Mesenchymal stem cell (in vitro differentiated cells and primary cell): Measurements from ENCODE around the gene EFHD2.

Experiments used
- DNase-seq: peaks from one replicate; pipeline ENCODE4 v3.0.0-alpha.2; 2013
- H2AFZ ChIP-seq: one replicate; pipeline ENCODE4 v1.6.1; 2013; ENCODE audit warnings: low read depth, mild to moderate bottlenecking, control low read depth, inconsistent platforms, low read length, moderate library complexity
- H2AK5ac ChIP-seq: 2 replicates; pipeline ENCODE4 v1.6.1; 2013; ENCODE audit warnings: low read length, moderate library complexity, mild to moderate bottlenecking, inconsistent platforms; ENCODE audit not compliant: severe bottlenecking
- H2BK120ac ChIP-seq: one replicate; pipeline ENCODE4 v1.6.1; 2013; ENCODE audit warnings: low read depth, mild to moderate bottlenecking, inconsistent platforms, low read length, moderate library complexity
- H2BK12ac ChIP-seq, 2 experiments: one replicate each; pipeline ENCODE4 v1.6.1; 2013; ENCODE audit warnings: inconsistent platforms in 2 of 2, low read length in 2 of 2, mild to moderate bottlenecking in 2 of 2, moderate library complexity in 2 of 2, control low read depth in 1 of 2
- H2BK15ac ChIP-seq: one replicate; pipeline ENCODE4 v1.6.1; 2013; ENCODE audit warnings: mild to moderate bottlenecking, low read depth, inconsistent platforms; ENCODE audit not compliant: poor library complexity, severe bottlenecking
- H2BK5ac ChIP-seq: 2 replicates; pipeline ENCODE4 v1.6.1; 2013; ENCODE audit warnings: low read depth, mild to moderate bottlenecking, low read length, control low read depth, inconsistent platforms; ENCODE audit not compliant: poor library complexity, severe bottlenecking
- H3K14ac ChIP-seq, 2 experiments: one replicate each; pipeline ENCODE4 v1.6.1; 2013; ENCODE audit warnings: inconsistent platforms in 2 of 2, low read length in 2 of 2, control low read depth in 1 of 2, mild to moderate bottlenecking in 1 of 2, moderate library complexity in 1 of 2
- H3K18ac ChIP-seq, 2 experiments: one replicate each; pipeline ENCODE4 v1.6.1; 2013; ENCODE audit warnings: inconsistent platforms in 2 of 2, low read length in 2 of 2, control low read depth in 1 of 2, low read depth in 1 of 2, mild to moderate bottlenecking in 1 of 2
- H3K23ac ChIP-seq, 2 experiments: one replicate each; pipeline ENCODE4 v1.6.1; 2013; ENCODE audit warnings: inconsistent platforms in 2 of 2, low read length in 2 of 2, mild to moderate bottlenecking in 2 of 2, moderate library complexity in 2 of 2, control low read depth in 1 of 2
- H3K27ac ChIP-seq: 2 replicates; pipeline ENCODE4 v1.5.1; 2013; ENCODE audit warnings: mild to moderate bottlenecking, moderate library complexity, low read length, control low read depth, inconsistent platforms; ENCODE audit not compliant: poor library complexity, severe bottlenecking
- H3K27me3 ChIP-seq, 2 experiments: 2 replicates each; pipeline versions ENCODE4 v1.6.1 to v1.7.0; 2013; ENCODE audit warnings: low read length in 2 of 2, mild to moderate bottlenecking in 2 of 2, moderate library complexity in 2 of 2, control low read depth in 1 of 2, inconsistent platforms in 1 of 2; ENCODE audit not compliant: control insufficient read depth in 1 of 2, insufficient read depth in 1 of 2
- H3K36me3 ChIP-seq, 2 experiments: 2 replicates each; pipeline versions ENCODE4 v1.6.1 to v1.7.0; 2013; ENCODE audit warnings: low read length in 2 of 2, control low read depth in 1 of 2, inconsistent platforms in 1 of 2, low read depth in 1 of 2, mild to moderate bottlenecking in 1 of 2; ENCODE audit not compliant: insufficient read depth in 2 of 2, control insufficient read depth in 1 of 2
- H3K4ac ChIP-seq, 2 experiments: one replicate each; pipeline ENCODE4 v1.6.1; 2013; ENCODE audit warnings: inconsistent platforms in 2 of 2, low read length in 2 of 2, mild to moderate bottlenecking in 2 of 2, moderate library complexity in 2 of 2, control low read depth in 1 of 2, low read depth in 1 of 2
- H3K4me1 ChIP-seq: 2 replicates; pipeline ENCODE4 v1.6.1; 2013; ENCODE audit warnings: low read depth, low read length, control low read depth; ENCODE audit not compliant: control insufficient read depth, insufficient read depth
- H3K4me2 ChIP-seq: 2 replicates; pipeline ENCODE4 v1.6.1; 2013; ENCODE audit warnings: low read length, mild to moderate bottlenecking, inconsistent platforms; ENCODE audit not compliant: poor library complexity, severe bottlenecking
- H3K4me3 ChIP-seq, 2 experiments: 2 replicates each; pipeline versions ENCODE4 v1.5.1 to v1.7.0; 2013; ENCODE audit warnings: low read length in 2 of 2, mild to moderate bottlenecking in 2 of 2, control low read depth in 1 of 2, low read depth in 1 of 2; ENCODE audit not compliant: insufficient read depth in 1 of 2
- H3K79me1 ChIP-seq: replicated peaks from 2 replicates; pipeline ENCODE4 v1.6.1; 2013; ENCODE audit warnings: mild to moderate bottlenecking, control low read depth, low read length, inconsistent platforms; ENCODE audit not compliant: poor library complexity, severe bottlenecking
- H3K9ac ChIP-seq: 2 replicates; pipeline ENCODE4 v1.7.0; 2013; ENCODE audit warnings: mild to moderate bottlenecking, low read length, moderate library complexity
- H3K9me3 ChIP-seq: 2 replicates; pipeline ENCODE4 v1.7.0; 2013; ENCODE audit warnings: mild to moderate bottlenecking, low read length; ENCODE audit not compliant: control insufficient read depth
- H4K8ac ChIP-seq: one replicate; pipeline ENCODE4 v1.6.1; 2013; ENCODE audit warnings: inconsistent platforms, mild to moderate bottlenecking, low read length, moderate library complexity
- H4K91ac ChIP-seq: one replicate; pipeline ENCODE4 v1.6.1; 2013; ENCODE audit warnings: mild to moderate bottlenecking, low read length, inconsistent platforms
- WGBS: methylation state at CpG from one replicate; pipeline ENCODE4 v1.1.7; 2013; ENCODE audit warnings: mixed read lengths; 5-methylcytosine and 5-hydroxymethylcytosine counted together

The EFHD2 gene

DNA sequence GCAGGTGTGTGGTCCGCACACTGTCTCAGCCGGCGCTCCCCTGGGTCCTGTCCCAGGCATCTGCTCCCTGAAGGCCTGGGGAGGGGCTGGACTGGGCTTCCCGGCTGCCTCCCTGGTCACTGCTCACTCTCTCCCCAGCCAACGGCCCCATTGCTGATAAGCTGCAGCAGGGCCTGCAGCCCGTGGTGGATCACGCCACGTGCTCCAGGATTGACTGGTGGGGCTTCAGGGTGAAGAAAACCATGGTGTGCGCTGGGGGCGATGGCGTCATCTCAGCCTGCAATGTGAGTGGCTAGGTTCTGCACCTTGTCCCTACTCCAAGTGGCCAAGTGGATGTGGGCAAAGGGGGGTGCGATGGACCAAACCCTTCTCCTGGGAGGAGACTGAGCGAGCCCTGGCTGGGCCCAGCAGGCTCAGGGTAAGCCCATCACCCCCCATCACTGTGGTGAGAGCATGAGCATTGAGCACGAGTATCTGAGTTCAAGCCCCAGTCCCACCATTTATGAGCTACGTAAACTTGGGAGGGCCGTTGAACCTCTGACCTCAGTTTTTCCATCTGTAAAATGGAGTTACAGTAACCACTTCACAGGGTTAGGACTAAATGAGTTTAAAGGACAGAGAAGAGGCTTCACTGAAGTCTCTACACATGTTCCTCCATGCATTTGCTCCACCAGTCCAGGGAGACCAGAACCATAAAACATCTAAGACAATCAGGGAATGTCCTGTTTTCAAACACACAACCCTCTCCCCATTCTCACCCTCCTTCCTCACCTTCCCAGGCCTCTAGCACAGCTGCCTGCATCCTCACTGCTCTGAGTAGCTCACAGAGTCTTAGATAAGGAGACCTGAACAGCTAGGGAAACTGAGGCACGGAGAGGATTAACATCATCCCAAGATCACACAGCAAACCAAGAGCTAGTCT lies 35.0 kb downstream of the EFHD2 start:
- H3K4ac ChIP-seq, result no peak overlapping the region

DNA sequence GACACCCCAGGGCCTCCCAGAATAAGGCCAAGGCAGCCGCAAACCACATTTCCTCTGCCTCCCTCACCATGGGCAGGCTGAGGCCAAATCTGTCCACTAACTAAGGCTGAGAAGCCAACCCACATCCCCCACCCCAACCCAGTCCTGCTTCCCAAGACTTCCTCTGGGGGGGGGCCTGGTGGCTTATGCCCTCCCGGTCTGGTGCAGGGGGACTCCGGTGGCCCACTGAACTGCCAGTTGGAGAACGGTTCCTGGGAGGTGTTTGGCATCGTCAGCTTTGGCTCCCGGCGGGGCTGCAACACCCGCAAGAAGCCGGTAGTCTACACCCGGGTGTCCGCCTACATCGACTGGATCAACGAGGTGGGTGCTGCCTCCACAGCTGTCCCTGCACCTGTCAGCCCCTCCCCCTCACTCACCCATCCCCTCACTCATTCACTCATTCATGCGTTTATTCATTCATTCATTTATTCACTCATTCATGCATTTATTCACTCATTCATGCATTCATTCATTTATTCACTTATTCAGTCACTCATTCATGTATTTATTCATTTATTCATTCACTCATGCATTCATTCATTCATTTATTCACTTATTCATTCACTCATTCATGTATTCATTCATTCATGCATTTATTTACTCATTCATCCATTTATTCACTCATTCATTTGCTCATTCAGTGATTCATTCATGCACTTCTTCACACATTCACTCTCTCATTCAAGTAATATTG lies 35.9 kb downstream of the EFHD2 start:
- Histone ChIP-seq H3K4me2 (no peak overlapping the region), H2BK15ac (no peak overlapping the region), H3K4me3 (no peak overlapping the region), H3K27me3 (peaks cover 21 to 58% of the 10 kb centered on the region in 2 experiments), H4K91ac (peak overlapping the region; percentile 22), H2BK5ac (no peak overlapping the region), H2BK12ac (no peak overlapping the region), H3K9me3 (no peaks in the 10 kb centered on the region), H4K8ac (no peak overlapping the region), H3K14ac (no peak overlapping the region), H3K36me3 (no peaks in the 10 kb centered on the region), H3K4ac (no peak overlapping the region), H2BK120ac (no peak overlapping the region), H3K23ac (no peak overlapping the region), H3K79me1 (no peaks in the 10 kb centered on the region), H2AK5ac (no peak overlapping the region), H3K27ac (no peak overlapping the region), H2AFZ (no peak overlapping the region), H3K4me1 (no peaks in the 10 kb centered on the region), H3K18ac (no peak overlapping the region), H3K9ac (no peak overlapping the region)
- WGBS, result 90% methylated on average over 14 of the region's 14 CpGs
- DNase-seq, result no peak

More for the DNA sequence above, 35.0 kb downstream of the EFHD2 start:
- Histone ChIP-seq H3K27ac (no peak overlapping the region), H3K79me1 (no peaks in the 10 kb centered on the region), H3K4me3 (no peak overlapping the region), H3K14ac (no peak overlapping the region), H2BK12ac (no peak overlapping the region), H2AFZ (no peak overlapping the region), H3K4me2 (no peak overlapping the region), H3K9ac (no peak overlapping the region), H2BK120ac (no peak overlapping the region), H3K18ac (peak overlapping the region in 1 of 2 experiments; percentile 17), H4K8ac (peak overlapping the region; percentile 37), H3K36me3 (no peaks in the 10 kb centered on the region), H2AK5ac (no peak overlapping the region), H3K9me3 (no peaks in the 10 kb centered on the region), H3K27me3 (peaks cover 21 to 58% of the 10 kb centered on the region in 2 experiments), H3K23ac (no peak overlapping the region), H2BK5ac (no peak overlapping the region), H4K91ac (peak overlapping the region; percentile 21), H2BK15ac (no peak overlapping the region), H3K4me1 (no peaks in the 10 kb centered on the region)
- 82% methylated on average over 16 of the region's 17 CpGs for WGBS
- DNase-seq, result no peak

DNA sequence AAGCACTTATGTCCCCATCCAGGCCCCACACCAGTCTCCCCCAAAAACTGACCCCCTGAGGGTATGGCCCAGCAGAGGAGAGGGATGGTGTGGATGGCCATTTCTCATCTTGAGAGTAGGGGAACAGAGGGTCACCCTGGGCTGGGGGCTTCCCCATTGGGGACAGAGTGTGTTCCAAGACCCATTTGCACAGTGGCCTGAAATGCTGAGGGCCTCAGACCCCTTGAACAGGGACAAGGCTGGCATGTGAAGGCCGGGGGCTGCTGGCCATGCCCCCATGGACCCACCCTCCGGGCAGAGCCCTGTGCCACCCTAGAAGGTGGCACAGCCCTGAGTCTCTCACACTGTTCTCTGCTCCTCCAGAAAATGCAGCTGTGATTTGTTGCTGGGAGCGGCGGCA lies 36.5 kb downstream of the EFHD2 start:
- H3K4ac ChIP-seq, result no peak overlapping the region
- H3K14ac ChIP-seq, result no peak overlapping the region
- peaks cover 21 to 58% of the 10 kb centered on the region in 2 experiments for H3K27me3 ChIP-seq
- no peak overlapping the region for H3K18ac ChIP-seq
- no peak overlapping the region for H4K8ac ChIP-seq
- no peak overlapping the region for H2BK120ac ChIP-seq
- H3K23ac ChIP-seq, result no peak overlapping the region
- no peaks in the 10 kb centered on the region for H3K9me3 ChIP-seq
- H3K9ac ChIP-seq, result no peak overlapping the region
- no peak for DNase-seq
- no peaks in the 10 kb centered on the region for H3K4me1 ChIP-seq
- H2AK5ac ChIP-seq, result no peak overlapping the region
- H3K4me3 ChIP-seq, result no peak overlapping the region
- no peak overlapping the region for H4K91ac ChIP-seq
- no peak overlapping the region for H2BK5ac ChIP-seq
- no peak overlapping the region for H3K4me2 ChIP-seq
- no peak overlapping the region for H2BK12ac ChIP-seq
- 64% methylated on average over 4 of the region's 4 CpGs for WGBS
- H2BK15ac ChIP-seq, result no peak overlapping the region
- no peaks in the 10 kb centered on the region for H3K79me1 ChIP-seq
- no peaks in the 10 kb centered on the region for H3K36me3 ChIP-seq
- no peak overlapping the region for H2AFZ ChIP-seq
- H3K27ac ChIP-seq, result no peak overlapping the region

DNA sequence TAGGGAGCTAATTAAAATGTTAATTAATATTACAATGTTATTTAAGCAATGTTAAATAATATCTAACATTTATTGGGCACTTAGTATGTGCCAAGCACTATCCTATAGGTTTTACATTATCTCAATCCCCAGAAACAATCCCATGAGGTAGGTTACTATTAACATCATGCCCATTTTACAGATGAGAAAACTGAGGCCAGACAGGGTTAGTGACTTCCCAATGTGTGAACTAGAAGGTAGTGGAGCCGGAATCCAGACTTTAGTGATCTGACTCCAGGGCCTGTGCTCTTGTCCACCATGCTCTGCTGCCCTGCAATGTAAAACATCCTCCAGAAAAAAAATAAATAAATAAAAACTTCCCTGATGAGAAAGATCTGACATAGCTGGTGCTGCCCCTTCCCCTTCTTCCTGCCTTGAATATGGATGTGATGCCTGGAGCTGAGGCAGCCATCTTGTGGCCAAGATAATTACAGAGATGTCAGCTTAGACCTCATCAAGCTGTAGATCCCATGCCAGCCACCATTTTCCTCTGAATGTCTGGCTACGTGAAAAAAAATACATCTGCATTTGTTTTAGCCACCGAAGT lies 39.3 kb downstream of the EFHD2 start:
- 99% methylated on average over 3 of the region's 3 CpGs for WGBS
- H2BK120ac ChIP-seq, result no peak overlapping the region
- no peak overlapping the region for H3K9ac ChIP-seq
- no peak overlapping the region for H2BK5ac ChIP-seq
- H4K91ac ChIP-seq, result no peak overlapping the region
- H3K9me3 ChIP-seq, result no peaks in the 10 kb centered on the region
- peaks cover 19 to 36% of the 10 kb centered on the region in 2 experiments for H3K27me3 ChIP-seq
- DNase-seq, result no peak
- no peak overlapping the region for H2AK5ac ChIP-seq
- H3K27ac ChIP-seq, result no peak overlapping the region
- no peak overlapping the region for H4K8ac ChIP-seq
- peaks cover 2% of the 10 kb centered on the region for H3K4me1 ChIP-seq
- no peak overlapping the region for H3K4me2 ChIP-seq
- no peak overlapping the region for H3K18ac ChIP-seq
- no peak overlapping the region for H2BK12ac ChIP-seq
- H3K36me3 ChIP-seq, result no peaks in the 10 kb centered on the region
- no peak overlapping the region for H3K4ac ChIP-seq
- no peak overlapping the region for H2BK15ac ChIP-seq
- no peak overlapping the region for H2AFZ ChIP-seq
- no peak overlapping the region for H3K4me3 ChIP-seq
- H3K23ac ChIP-seq, result no peak overlapping the region
- H3K14ac ChIP-seq, result no peak overlapping the region
- H3K79me1 ChIP-seq, result no peaks in the 10 kb centered on the region
